Stimulated activated naive CD8-positive, alpha-beta T cell treated with anti-CD3 and anti-CD28 coated beads, Interleukin-15, Interleukin-2, amounts not matched to agents 100 ng/mL and 50 ng/mL, for 24 hours (primary cell): ENCODE measurements around the gene PALLD.

Source experiments
- H3K27ac Mint-ChIP-seq: one replicate; pipeline ENCODE4 v1.8.0; 2021; ENCODE audit warnings: mild to moderate bottlenecking, mixed read lengths
- H3K27me3 Mint-ChIP-seq: one replicate; pipeline ENCODE4 v1.8.0; 2021; ENCODE audit warnings: mixed read lengths
- H3K36me3 Mint-ChIP-seq: one replicate; pipeline ENCODE4 v1.8.0; 2021; ENCODE audit warnings: low read depth, mixed read lengths
- H3K4me1 Mint-ChIP-seq: one replicate; pipeline ENCODE4 v1.8.0; 2021; ENCODE audit warnings: low read depth, mixed read lengths
- H3K4me3 Mint-ChIP-seq: one replicate; pipeline ENCODE4 v1.8.0; 2021; ENCODE audit warnings: mild to moderate bottlenecking, mixed read lengths
- H3K9me3 Mint-ChIP-seq: one replicate; pipeline ENCODE4 v1.8.0; 2021; ENCODE audit warnings: mixed read lengths

The PALLD gene

DNA sequence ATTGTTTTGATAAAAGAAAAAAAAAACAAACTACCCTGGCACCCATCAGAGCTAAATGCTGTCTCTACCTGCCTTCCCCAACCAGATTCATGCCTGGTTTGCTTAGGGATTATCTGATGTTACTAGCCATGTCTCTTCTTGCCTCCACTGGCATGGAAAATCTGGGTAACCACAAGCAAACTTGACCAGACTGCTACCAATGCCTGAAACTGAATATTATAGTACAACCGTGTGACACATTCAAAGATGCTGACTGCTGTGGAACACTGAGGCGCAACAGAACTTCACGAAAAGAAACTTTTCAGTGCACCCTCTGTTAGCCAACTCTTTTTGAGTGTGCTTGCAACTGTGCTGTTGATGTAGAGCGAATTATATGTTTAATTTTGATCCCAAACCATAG, 285.1 kb downstream of the PALLD start:
- Mint-ChIP-seq H3K36me3 (no peaks in the 10 kb centered on the region), H3K4me3 (no peak overlapping the region), H3K9me3 (no peaks in the 10 kb centered on the region), H3K27me3 (peaks cover 7% of the 10 kb centered on the region), H3K27ac (no peak overlapping the region), H3K4me1 (no peaks in the 10 kb centered on the region)

DNA sequence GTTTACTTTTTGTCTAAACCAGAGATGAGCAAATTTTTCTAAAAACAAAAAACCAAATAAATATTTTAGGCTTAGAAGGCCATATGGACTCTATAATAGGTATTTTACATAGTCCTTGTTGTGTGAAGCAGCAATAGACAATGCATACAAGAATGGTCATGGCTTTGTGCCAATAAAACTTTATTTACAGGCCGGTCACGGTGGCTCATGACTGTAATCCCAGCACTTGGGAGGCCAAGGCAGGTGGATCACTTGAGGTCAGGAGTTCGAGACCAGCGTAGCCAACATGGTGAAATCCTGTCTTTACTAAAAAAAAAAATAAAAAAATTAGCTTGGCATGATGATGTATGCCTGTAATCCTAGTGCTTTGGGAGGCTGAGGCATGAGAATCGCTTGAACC, 285.6 kb downstream of the PALLD start:
- Mint-ChIP-seq H3K27me3 (peaks cover 5% of the 10 kb centered on the region), H3K36me3 (no peaks in the 10 kb centered on the region), H3K4me3 (no peak overlapping the region), H3K9me3 (no peaks in the 10 kb centered on the region), H3K27ac (no peak overlapping the region), H3K4me1 (no peaks in the 10 kb centered on the region)

DNA sequence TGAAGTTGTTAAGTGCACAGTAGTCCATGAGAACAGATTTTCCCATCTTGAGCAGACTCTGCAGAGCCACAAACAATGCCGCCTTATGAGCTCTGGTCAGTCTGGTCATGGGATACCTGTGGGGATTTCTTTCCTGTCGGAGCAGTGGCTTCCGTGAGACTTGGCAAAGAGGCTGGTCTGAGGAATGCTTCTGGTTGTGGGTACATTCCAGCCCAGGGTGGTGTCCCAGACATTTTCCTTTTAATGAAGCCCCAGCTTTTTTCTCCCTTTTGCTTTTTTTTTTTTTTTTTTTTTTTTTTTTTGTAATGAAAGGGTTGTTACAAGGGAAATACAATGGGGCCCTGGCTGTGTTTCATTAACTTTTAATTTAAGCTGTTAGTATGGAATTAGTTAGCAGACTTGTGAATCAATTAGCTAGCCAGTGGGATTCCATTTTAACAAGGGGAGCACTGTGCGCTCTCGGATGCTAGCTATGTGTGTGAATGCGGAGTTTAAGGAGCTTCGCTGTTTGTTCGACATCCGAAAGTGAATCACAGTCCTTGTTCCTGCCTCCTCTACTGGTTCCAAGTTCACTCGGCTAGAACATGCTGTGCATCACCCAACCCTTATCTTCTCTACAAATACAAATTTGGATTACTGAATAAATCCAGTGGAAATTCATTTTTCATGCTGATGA, 288.1 kb downstream of the PALLD start:
- Mint-ChIP-seq H3K27ac (no peak overlapping the region), H3K9me3 (no peaks in the 10 kb centered on the region), H3K27me3 (peaks cover 8% of the 10 kb centered on the region), H3K4me1 (no peaks in the 10 kb centered on the region), H3K4me3 (no peak overlapping the region), H3K36me3 (no peaks in the 10 kb centered on the region)

GRCh38 chr4:168787334-168787733, 290.5 kb downstream of the PALLD start:
- Mint-ChIP-seq H3K27me3 (peaks cover 8% of the 10 kb centered on the region), H3K4me3 (no peak overlapping the region), H3K4me1 (no peaks in the 10 kb centered on the region), H3K27ac (no peak overlapping the region), H3K9me3 (no peaks in the 10 kb centered on the region), H3K36me3 (no peaks in the 10 kb centered on the region)

DNA sequence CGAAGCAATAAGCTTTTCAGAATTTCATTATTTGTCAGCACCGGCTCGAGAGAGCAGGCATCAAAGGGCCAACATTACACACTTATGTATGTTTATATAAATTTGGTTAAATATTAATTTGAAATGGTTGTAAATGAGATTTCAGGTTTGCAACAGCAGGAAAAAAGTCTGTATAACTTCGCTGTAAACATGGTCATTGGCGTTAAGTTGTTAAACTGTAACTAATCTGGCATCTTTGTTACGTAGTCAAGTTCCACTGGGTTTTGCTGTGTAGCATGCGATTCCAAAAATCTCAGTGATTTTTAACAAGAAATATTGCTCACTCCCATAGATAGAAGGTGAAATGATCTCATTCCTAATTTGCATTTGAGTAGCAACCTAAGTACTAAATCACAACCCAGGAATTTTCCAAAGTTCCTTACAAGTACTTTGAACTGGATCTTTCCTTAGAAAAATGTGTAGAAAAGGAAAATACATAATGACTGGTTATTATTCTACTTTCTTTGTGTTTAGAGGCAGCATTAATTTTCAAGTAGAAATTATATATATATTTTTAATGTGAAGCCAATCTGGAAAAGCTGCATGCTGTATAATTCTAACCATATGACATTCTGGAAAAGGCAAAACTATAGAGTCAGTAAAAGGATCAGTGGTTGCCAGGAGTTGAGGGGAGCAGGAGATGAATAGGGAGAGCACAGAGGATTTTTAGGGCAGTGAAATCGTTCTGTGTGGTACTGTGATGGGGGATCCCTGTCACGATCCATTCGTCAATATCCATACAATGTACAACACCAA, 291.1 kb downstream of the PALLD start:
- H3K9me3 Mint-ChIP-seq: no peaks in the 10 kb centered on the region
- no peaks in the 10 kb centered on the region for H3K36me3 Mint-ChIP-seq
- no peak overlapping the region for H3K4me3 Mint-ChIP-seq
- no peaks in the 10 kb centered on the region for H3K4me1 Mint-ChIP-seq
- no peak overlapping the region for H3K27ac Mint-ChIP-seq
- H3K27me3 Mint-ChIP-seq: peaks cover 8% of the 10 kb centered on the region

GRCh38 chr4:168790898-168791297, 294.0 kb downstream of the PALLD start:
- Mint-ChIP-seq H3K36me3 (no peaks in the 10 kb centered on the region), H3K4me3 (no peak overlapping the region), H3K4me1 (no peaks in the 10 kb centered on the region), H3K27ac (no peak overlapping the region), H3K9me3 (no peaks in the 10 kb centered on the region), H3K27me3 (peaks cover 3% of the 10 kb centered on the region)

DNA sequence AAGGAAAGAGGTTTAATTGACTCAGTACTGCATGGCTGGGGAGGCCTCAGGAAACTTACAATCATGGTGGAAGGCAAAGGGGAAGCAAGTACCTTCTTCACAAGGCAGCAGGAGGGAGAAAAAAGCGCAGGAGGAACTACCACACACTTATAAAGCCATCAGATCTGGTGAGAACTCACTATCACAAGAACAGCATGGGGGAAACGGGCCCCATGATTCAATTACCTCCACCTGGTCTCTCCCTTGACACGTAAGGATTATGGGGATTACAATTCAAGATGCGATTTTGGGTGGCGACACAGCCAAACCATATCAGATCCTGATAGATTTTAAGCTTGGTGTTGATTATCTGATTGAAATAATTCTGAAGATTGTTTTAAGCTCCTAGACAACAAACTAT, 294.5 kb downstream of the PALLD start:
- H3K27ac Mint-ChIP-seq: no peak overlapping the region
- H3K9me3 Mint-ChIP-seq: no peaks in the 10 kb centered on the region
- H3K4me3 Mint-ChIP-seq: no peak overlapping the region
- no peaks in the 10 kb centered on the region for H3K4me1 Mint-ChIP-seq
- peaks cover 3% of the 10 kb centered on the region for H3K27me3 Mint-ChIP-seq
- no peaks in the 10 kb centered on the region for H3K36me3 Mint-ChIP-seq

DNA sequence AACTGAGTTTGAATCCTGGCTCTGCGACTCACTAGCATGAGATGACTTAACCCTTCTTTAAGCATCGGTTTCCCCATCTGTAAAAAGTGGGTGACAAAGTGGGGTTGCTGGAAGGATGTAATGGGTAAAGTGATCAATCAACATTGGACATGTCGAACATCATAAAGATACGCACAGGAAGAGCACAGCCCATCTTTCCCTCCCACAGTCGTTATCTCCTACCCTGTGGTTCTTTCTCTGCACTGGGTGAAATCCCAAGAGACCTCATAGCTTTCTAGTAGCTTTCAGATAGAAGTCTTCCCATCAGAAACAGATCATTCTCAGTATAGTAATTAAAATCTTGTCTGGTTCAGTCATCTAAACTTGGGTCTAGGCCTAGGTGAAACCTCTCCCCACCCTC, 296.7 kb downstream of the PALLD start:
- Mint-ChIP-seq H3K27ac (no peak overlapping the region), H3K4me3 (no peak overlapping the region), H3K4me1 (no peaks in the 10 kb centered on the region), H3K9me3 (no peaks in the 10 kb centered on the region), H3K27me3 (no peaks in the 10 kb centered on the region), H3K36me3 (no peaks in the 10 kb centered on the region)

DNA sequence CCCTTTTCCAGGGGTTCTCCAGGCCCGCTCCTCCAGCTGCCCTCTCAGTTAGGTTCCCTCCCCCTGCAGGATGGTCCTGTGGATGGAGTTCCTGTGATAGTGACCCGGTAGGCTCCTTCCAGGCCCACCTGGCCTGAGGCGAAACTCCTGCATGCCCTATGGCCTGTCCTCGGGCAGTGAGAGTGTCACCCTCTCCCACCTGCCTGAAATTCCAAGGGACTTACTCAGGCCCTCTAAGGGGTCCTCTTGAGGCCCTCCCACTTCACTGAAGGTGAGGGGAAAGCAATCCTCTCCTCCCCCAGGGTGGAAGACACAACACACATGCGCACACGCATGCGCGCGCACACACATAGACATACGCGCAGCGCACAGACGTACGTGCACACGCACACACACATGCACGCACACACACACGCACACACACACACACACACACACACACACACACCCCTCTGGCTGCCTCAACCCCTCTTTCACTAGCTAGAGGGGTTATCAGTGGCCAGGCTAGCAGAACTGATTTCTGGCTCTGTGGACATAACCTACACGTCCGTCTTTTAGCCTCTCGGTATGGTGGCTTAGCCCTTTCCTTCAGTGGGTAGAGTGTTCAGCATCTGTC, 297.3 kb downstream of the PALLD start:
- no peaks in the 10 kb centered on the region for H3K9me3 Mint-ChIP-seq
- no peaks in the 10 kb centered on the region for H3K36me3 Mint-ChIP-seq
- H3K4me3 Mint-ChIP-seq: no peak overlapping the region
- no peaks in the 10 kb centered on the region for H3K27me3 Mint-ChIP-seq
- H3K27ac Mint-ChIP-seq: no peak overlapping the region
- no peaks in the 10 kb centered on the region for H3K4me1 Mint-ChIP-seq

GRCh38 chr4:168794881-168795280, 298.0 kb downstream of the PALLD start:
- Mint-ChIP-seq H3K27me3 (no peaks in the 10 kb centered on the region), H3K36me3 (no peaks in the 10 kb centered on the region), H3K4me1 (no peaks in the 10 kb centered on the region), H3K4me3 (no peak overlapping the region), H3K27ac (no peak overlapping the region), H3K9me3 (no peaks in the 10 kb centered on the region)

- no peak overlapping the region for H3K27ac Mint-ChIP-seq
- no peak overlapping the region for H3K4me3 Mint-ChIP-seq
- H3K27me3 Mint-ChIP-seq: no peaks in the 10 kb centered on the region
- H3K4me1 Mint-ChIP-seq: no peaks in the 10 kb centered on the region
- no peaks in the 10 kb centered on the region for H3K36me3 Mint-ChIP-seq
- H3K9me3 Mint-ChIP-seq: no peaks in the 10 kb centered on the region
These were observed 298.5 kb downstream of the PALLD start for GRCh38 chr4:168795346-168795745.

GRCh38 chr4:168796362-168797106, 299.7 kb downstream of the PALLD start:
- no peak overlapping the region for H3K27ac Mint-ChIP-seq
- no peaks in the 10 kb centered on the region for H3K36me3 Mint-ChIP-seq
- H3K4me1 Mint-ChIP-seq: no peaks in the 10 kb centered on the region
- H3K27me3 Mint-ChIP-seq: no peaks in the 10 kb centered on the region
- H3K4me3 Mint-ChIP-seq: no peak overlapping the region
- H3K9me3 Mint-ChIP-seq: no peaks in the 10 kb centered on the region

DNA sequence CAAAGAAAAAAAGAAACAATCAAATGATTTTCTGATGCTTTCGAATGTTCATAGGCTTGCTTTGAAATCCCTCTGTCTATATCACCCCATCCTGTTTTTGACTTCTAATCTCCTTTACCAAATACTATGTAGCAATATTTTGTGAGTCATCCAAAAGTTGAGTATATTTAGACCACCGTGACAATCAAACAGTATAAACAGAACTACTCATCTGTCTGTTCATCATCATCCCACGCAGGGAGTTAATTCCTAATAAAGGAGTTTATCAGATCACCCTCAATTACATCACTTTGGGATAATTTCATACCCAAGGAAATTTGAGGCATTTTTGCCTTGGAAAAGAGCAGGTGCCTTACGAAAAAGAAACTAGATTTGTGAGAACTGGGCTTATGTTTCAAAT, 300.3 kb downstream of the PALLD start:
- Mint-ChIP-seq H3K4me3 (no peak overlapping the region), H3K27me3 (peaks cover 3% of the 10 kb centered on the region), H3K4me1 (no peaks in the 10 kb centered on the region), H3K27ac (no peak overlapping the region), H3K36me3 (no peaks in the 10 kb centered on the region), H3K9me3 (peaks cover 3% of the 10 kb centered on the region)

DNA sequence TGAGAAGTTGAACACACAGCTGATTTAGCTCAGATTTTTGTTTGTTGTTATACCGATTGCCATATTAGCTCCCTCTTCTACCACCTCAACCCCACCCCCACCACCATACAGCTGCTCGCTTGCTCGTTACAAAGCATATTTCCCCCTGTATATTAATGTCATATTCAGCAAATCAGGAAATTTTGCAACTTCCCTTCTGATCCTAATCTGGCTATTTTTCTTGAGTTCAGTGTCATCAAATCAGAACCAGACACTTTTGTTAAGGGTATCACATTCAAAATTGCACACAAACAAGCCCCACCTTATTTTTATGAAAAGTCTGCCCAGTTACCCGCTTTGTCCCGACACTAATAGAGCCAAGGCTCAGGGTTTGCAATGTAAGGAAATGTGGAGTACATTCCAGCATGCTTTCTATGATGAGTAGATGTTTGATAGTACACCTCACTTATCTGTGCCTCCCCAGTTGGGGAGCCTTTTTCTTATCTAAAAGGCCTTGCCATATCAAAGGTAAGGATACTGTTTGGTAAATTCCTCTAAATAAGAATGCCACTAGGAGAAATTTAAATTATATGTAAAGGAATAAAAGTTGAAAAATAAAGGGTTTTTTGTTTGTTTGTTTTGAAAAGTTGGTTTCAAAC, 301.0 kb downstream of the PALLD start:
- Mint-ChIP-seq H3K27me3 (peaks cover 5% of the 10 kb centered on the region), H3K27ac (no peak overlapping the region), H3K36me3 (no peaks in the 10 kb centered on the region), H3K9me3 (peaks cover 5% of the 10 kb centered on the region), H3K4me1 (no peaks in the 10 kb centered on the region), H3K4me3 (no peak overlapping the region)
